MG63 (cell line): ENCODE measurements around the gene RSRC1. TPM values are rescaled to one million over a fixed set of nuclear protein-coding genes. Genes with fewer than 3 reads are reported as not detected.
"Not testable (repeated sequence)": the region's sequence is repeated elsewhere in the genome, so short reads cannot be mapped to it uniquely, and the experiment has no call there.

Source experiments
- DNase-seq: peaks from one replicate; pipeline ENCODE4 v3.0.0-alpha.2; 2020
- H3K27me3 ChIP-seq: fragments of 250-450 bp; sonication (Bioruptor Pico); 2 replicates; pipeline ENCODE4 v1.5.1; 2020; ENCODE audit warnings: mild to moderate bottlenecking, moderate library complexity
- H3K36me3 ChIP-seq: fragments of 250-450 bp; sonication (Bioruptor Pico); 2 replicates; pipeline ENCODE4 v1.5.1; 2020; ENCODE audit warnings: mild to moderate bottlenecking, moderate library complexity
- H3K4me3 ChIP-seq: fragments of 250-450 bp; sonication (Bioruptor Pico); 2 replicates; pipeline ENCODE4 v1.5.1; 2020; ENCODE audit warnings: mild to moderate bottlenecking, moderate library complexity
- H3K9me3 ChIP-seq: fragments of 250-450 bp; sonication (Bioruptor Pico); 2 replicates; pipeline ENCODE4 v1.5.1; 2020; ENCODE audit warnings: mild to moderate bottlenecking, moderate library complexity
- total RNA-seq: library from RNA; depleted of rRNA; stranded (reverse); fragments of >200 nt; shearing (Covaris generic); gene quantifications from 2 replicates; pipeline ENCODE4 v1.2.3, GENCODE V29; 2014; ENCODE audit warnings: low replicate concordance

The RSRC1 gene
- total RNA-seq, 1 experiment from 2014 or later, result 42.6 TPM

DNA sequence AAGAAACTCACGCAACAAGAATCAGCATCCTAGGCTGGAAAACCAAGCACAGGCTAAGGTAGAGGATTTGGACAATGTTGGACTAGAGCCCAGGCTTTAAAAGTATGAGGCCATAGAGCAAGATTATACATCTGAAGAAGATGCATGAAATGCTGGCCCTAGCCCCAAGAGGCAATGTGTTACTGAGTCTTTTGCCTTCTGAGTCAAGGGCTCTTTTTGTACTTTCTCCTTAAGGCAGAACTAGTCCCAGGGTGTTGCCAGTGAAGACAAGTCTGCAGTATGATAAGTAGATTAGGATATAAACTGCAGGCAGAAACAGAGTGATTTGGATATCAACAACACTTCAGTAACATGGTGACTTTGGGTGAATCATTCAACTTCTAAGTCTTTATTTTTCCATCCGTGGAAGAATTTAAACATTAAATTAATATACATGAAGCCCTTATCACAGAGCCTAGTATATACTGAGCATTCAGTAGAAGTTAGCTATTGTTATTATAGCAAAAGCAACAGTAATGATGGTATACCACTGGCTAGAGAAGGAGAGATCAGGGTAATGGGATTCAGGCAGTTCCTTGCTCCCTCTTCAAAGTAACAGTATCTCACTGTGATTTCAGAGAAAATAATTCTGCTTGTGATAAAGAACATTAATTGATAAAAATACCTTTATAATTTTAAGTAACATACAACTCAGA, 361.2 kb downstream of the RSRC1 start:
- DNase-seq, result peak; percentile 53
- H3K9me3 ChIP-seq, result no peaks in the 10 kb centered on the region
- no peak overlapping the region for H3K4me3 ChIP-seq
- no peaks in the 10 kb centered on the region for H3K27me3 ChIP-seq
- H3K36me3 ChIP-seq, result no peaks in the 10 kb centered on the region

DNA sequence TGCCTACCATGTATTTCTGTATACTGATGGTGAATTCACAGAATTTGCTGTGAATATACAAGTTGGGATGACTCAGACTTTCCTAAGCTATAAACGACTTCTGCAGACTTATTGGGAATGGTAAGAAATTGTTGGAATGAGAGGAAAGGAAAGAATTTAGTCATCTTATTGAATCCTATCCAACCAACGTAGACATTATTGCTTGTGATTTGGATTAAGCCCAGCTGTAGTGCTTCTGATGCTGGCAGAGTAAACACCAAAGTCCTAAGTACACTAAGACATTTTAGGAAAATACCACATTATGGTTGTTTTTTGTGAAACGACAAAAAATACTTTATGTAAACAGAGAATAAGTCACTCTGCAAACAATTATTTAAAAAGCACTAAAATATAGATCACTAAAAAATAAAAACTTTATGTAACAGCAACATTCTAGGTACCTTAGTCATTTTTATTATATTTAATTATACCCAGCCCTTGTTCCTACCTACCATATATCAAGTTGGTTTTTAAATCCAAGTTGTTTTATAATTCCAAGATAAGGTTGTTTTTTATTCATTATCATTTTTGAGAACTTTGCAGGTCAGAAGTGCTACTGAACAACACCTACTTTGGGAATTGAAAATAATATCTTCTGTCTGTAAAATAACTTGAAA, 361.9 kb downstream of the RSRC1 start:
- Histone ChIP-seq H3K36me3 (no peaks in the 10 kb centered on the region), H3K9me3 (no peaks in the 10 kb centered on the region), H3K27me3 (no peaks in the 10 kb centered on the region), H3K4me3 (no peak overlapping the region)
- peak; percentile 14 for DNase-seq

DNA sequence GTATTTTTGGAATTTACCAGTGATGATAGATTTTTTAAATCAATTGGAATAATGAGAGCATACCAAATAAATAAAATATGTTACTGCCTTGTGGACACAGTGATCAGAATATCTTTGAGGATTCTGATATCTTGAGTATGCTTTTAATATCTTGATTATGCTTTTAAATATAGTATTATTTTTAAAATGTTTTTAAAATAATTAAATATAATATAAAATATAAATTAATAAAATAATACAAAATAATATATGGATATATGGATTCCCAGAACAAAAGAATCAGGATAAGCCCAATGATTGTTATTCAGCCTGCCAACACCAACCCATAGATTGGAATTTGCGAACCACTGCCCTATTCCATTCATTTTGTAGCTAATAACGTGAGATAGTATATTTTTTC, 369.2 kb downstream of the RSRC1 start:
- no peaks in the 10 kb centered on the region for H3K36me3 ChIP-seq

DNA sequence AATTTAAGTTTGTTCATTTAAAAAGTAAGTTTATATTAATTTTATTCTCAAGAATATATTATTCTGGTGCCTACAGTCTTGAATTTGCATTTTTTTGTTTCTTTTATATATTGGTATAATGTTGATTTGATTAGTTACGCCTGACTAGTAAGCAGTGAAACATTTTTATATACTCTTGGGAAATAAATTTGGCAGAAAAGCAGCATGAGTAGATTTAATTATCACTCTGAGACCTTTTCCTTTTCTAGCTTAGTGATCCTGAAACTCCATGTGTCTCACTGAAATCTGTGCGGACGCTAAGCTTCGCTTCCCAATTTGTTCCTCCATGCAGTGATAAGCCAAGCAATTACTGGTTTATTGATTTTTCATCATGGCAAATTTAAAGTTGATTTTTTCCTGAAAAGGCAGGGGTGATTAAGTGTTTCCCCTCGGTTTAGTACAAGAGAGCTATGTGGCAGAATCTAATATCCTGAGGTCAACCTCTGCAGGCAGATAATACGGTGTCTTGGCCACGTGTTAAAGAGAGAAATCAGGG, 373.9 kb downstream of the RSRC1 start:
- Histone ChIP-seq H3K4me3 (no peak overlapping the region), H3K27me3 (no peaks in the 10 kb centered on the region), H3K9me3 (no peaks in the 10 kb centered on the region), H3K36me3 (no peaks in the 10 kb centered on the region)
- DNase-seq, result no peak

More for the DNA sequence above, 369.2 kb downstream of the RSRC1 start:
- Histone ChIP-seq H3K4me3 (no peak overlapping the region), H3K9me3 (no peaks in the 10 kb centered on the region), H3K27me3 (no peaks in the 10 kb centered on the region)
- no peak for DNase-seq

DNA sequence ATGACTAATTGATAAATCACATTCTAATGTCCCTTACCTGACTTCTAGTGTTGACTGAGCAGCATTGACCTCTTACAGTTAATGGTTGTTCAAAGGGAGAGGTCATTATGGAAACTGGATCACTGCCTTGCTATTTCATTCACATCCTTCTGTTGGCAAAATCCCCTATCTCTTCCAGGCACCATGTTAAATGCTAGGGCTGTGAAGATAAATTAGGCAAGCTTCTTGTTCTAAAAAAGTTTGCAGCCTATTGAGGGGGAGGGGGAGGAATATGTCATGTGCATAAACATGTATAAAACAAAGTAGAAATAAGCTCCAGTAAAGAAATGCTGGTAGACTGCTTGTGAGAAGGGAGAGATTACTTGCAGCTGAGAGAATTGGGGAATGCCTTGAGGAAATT, 376.3 kb downstream of the RSRC1 start:
- no peaks in the 10 kb centered on the region for H3K27me3 ChIP-seq
- DNase-seq, result no peak
- H3K4me3 ChIP-seq, result no peak overlapping the region
- H3K36me3 ChIP-seq, result no peaks in the 10 kb centered on the region
- no peaks in the 10 kb centered on the region for H3K9me3 ChIP-seq

DNA sequence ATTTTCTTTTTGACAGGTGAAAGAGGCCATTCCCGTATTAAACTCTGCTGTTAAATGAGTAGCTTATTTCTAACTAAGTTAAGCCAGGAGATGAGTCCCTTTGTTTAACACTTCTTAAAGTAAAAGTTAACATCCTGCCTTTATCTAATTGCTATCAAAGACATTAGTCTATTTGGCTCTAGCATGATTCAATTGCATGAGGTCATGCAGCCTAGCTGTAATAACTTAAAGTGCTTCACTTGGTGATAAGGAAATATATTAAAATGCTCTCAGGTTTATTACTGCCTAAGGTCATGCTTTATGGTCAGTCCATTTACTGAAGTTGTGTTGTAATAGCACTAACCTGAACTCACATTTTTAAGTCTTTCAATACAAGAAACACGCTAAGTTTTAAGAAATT, 378.8 kb downstream of the RSRC1 start:
- no peak overlapping the region for H3K4me3 ChIP-seq
- H3K9me3 ChIP-seq, result no peaks in the 10 kb centered on the region
- no peaks in the 10 kb centered on the region for H3K36me3 ChIP-seq
- DNase-seq, result no peak
- H3K27me3 ChIP-seq, result no peaks in the 10 kb centered on the region

DNA sequence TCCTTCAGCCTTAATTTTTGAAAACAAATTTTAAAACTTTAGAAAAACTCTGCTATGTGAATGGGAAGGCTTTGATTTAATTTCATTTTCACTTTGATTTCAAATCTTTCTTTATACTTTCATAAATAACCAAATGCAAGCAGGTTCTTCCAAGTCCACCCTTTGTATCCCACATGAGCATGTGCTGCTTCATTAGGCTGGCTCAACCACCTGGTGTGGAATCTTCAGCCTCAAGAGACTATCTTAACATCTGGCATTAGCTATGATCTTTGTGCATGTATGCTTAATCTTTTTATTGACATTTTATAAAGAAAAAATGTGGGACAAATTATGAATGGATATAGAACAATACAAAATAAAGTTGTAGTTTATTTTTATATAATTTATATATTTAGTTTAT, 379.3 kb downstream of the RSRC1 start:
- Histone ChIP-seq H3K27me3 (no peaks in the 10 kb centered on the region), H3K9me3 (no peaks in the 10 kb centered on the region), H3K4me3 (no peak overlapping the region), H3K36me3 (no peaks in the 10 kb centered on the region)
- DNase-seq, result no peak

DNA sequence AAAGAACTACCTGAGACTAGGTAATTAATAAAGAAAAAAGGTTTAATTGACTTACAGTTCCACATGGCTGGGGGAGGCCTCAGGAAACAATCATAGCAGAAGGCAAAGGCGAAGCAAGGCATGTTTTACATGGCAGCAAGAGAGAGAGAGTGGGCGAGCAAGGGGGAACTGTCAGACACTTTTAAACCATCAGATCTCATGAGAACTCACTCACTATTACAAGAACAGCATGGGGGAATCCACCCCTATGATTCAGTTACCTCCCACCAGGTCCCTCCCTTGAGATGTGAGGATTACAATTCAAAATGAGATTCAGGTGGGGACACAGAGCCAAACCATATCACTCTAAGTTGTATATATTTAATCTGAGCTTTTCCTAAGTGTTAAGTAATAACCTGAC, 382.1 kb downstream of the RSRC1 start:
- no peaks in the 10 kb centered on the region for H3K27me3 ChIP-seq
- no peaks in the 10 kb centered on the region for H3K9me3 ChIP-seq
- DNase-seq, result no peak
- no peak overlapping the region for H3K4me3 ChIP-seq
- H3K36me3 ChIP-seq, result no peaks in the 10 kb centered on the region

DNA sequence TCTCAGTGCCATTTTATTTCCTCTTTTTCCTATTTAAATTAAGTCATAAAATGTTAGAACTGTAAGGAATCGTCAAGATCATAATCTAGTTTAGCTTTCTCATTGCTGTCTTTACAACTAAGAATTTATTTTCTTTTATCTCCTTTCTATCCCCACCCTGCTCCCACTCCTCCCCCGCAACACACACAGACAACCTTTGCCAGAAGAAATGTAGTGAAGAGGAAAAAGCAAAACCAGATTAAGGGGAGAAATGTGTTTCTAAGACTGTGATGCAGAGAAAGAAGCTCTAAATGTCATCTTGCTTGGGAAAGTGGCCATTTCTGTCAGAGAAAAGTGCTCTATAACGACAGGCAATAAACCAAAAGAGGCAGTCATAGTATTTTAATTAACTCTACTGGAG, 382.8 kb downstream of the RSRC1 start:
- DNase-seq, result no peak
- H3K4me3 ChIP-seq, result no peak overlapping the region
- no peaks in the 10 kb centered on the region for H3K36me3 ChIP-seq
- no peaks in the 10 kb centered on the region for H3K27me3 ChIP-seq
- no peaks in the 10 kb centered on the region for H3K9me3 ChIP-seq

DNA sequence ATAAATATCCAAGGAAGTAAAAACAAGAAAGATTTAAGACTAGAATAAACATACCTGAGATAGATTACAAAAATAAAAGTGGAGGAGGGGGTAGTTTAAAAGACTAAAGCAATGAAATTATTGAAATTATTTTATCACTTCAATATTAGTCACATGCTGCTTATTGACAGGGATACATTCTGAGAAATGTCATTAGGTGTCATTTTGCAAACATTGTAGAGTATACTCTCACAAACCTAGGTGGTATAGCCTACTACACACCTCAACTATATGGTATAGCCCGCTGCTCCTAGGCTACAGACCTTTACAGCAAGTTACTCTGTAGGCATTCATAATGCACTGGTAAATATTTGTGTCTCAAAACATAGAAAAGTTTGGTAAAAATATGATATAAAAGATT, 384.0 kb downstream of the RSRC1 start:
- no peak overlapping the region for H3K4me3 ChIP-seq
- 0 out of 2 replicates have a peak, but pooled peaks cover 2% of the 10 kb centered on the region for H3K9me3 ChIP-seq
- no peaks in the 10 kb centered on the region for H3K36me3 ChIP-seq
- DNase-seq, result no peak
- H3K27me3 ChIP-seq, result no peaks in the 10 kb centered on the region

DNA sequence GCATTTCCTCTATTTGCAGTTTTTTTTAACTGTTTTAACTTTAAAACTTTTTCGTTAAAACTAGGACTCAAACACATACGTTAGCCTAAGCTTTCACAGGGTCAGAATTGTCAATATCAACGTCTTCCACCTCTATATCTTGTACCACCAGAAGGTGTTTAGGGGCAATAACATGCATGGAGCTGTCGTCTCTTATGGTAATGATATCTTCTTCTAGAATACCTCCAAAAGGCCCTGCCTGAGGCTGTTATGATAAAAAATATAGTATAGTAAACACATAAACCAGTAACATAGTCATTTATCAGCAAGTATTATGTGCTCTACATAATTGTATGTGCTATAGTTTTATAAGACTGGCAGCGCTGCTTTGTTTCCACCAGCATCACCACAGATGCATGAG, 384.8 kb downstream of the RSRC1 start:
- DNase-seq, result no peak
- H3K4me3 ChIP-seq, result no peak overlapping the region
- no peaks in the 10 kb centered on the region for H3K36me3 ChIP-seq
- 0 out of 2 replicates have a peak, but pooled peaks cover 2% of the 10 kb centered on the region for H3K9me3 ChIP-seq
- H3K27me3 ChIP-seq, result no peaks in the 10 kb centered on the region

DNA sequence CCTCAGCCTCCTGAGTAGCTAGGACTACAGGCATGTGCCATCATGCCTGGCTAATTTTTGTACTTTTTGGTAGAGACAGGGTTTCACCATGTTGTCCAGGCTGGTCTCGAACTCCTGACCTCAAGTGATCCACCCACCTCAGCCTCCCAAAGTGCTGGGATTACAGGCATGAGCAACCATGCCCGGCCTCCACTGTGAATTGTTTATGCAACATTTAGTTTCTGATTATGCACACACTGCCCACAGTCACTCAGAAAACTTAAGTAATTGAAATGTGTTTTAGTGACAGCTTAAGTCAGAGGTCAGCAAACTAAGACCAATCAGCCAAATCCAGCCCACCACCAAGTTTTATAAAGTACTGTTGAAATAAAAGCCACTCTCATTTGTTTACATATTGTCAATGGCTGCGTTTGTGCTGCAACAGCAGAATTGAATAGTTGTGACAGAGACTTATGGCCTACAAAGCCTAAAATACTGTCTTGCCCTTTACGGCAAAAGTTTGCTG, 385.6 kb downstream of the RSRC1 start:
- DNase-seq, H3K9me3 ChIP-seq, H3K27me3 ChIP-seq, H3K4me3 ChIP-seq, H3K36me3 ChIP-seq: not testable (repeated sequence)

DNA sequence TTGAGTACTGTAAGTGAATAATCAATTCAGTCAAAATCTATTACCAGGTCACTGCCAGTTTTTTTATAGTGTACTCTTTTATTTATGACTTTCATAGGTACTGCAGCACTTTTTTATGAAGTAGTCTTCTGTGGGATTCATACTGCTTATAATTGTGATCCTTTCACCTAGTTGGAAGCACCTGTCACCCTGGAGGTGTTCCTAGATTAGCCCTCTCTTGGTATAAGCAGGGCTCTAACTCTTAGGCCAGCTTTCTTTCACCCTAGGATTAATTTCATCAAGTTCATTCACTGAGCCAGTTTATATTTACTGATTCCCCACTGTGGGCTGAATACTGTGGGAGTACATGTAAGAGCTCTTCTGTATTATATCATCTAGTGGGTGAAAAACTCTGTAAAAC, 395.2 kb downstream of the RSRC1 start:
- Histone ChIP-seq H3K36me3 (no peaks in the 10 kb centered on the region), H3K27me3 (no peaks in the 10 kb centered on the region), H3K9me3 (peaks cover 4% of the 10 kb centered on the region), H3K4me3 (no peak overlapping the region)
- DNase-seq, result no peak

DNA sequence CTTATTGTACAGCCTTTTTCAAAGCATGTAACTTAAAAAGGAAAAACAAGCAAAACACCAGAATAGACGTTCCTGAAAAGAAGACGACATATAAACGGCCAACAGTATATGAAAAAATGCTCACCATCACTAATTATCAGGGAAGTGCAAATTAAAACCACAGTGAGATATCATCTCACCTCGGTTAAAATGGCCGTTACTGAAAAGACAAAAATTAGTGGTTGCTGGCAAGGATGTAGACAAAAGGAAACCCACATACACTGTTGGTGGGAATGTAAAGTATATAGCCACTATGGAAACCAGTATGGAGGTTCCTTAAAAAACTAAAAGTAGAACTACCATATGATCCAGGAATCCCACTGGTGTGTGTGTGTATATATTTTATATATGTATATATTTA, 396.6 kb downstream of the RSRC1 start:
- H3K27me3 ChIP-seq, result no peaks in the 10 kb centered on the region
- DNase-seq, result no peak

DNA sequence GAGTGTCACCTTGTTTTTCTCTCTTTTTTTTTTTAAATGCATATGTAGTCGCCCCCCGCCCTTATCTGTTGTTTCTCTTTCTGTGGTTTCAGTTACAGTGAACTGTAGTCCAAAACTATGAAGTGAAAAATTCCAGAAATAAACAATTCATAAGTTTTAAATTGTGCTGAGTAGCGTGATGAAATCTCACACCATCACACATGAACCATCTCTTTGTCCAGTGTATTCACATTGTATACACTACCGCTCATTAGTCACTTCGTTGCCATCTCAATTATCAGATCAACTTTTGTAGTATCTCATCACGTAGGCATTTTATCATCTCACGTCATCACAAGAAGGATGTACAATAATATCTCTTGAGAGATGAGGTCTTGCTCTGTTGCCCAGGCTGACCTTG, 398.6 kb downstream of the RSRC1 start:
- H3K27me3 ChIP-seq, result no peaks in the 10 kb centered on the region
- DNase-seq, result no peak
- H3K36me3 ChIP-seq, result no peaks in the 10 kb centered on the region
- no peak overlapping the region for H3K4me3 ChIP-seq
- peaks cover 7% of the 10 kb centered on the region for H3K9me3 ChIP-seq

More for the DNA sequence above, 396.6 kb downstream of the RSRC1 start:
- no peaks in the 10 kb centered on the region for H3K36me3 ChIP-seq
- peaks cover 6% of the 10 kb centered on the region for H3K9me3 ChIP-seq
- H3K4me3 ChIP-seq, result no peak overlapping the region

DNA sequence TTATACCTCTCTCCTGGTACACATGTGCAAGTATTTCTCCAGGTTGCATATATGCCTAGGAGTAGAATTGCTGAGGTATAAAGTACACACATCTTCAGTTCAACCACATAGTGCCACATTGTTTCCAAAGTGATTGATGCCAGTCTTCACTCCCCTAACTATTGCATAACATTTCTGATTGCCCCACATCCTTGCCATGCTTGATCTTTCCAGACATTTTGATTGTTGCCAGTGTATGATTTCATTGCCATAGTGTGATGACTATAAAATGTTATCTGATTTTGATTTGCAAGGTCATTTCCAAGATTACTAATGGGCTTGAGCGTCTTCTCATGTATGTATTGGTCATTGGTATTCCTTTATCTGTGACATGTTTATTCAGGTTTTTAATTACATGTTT, 400.0 kb downstream of the RSRC1 start:
- Histone ChIP-seq H3K9me3 (peaks cover 13% of the 10 kb centered on the region), H3K27me3 (no peaks in the 10 kb centered on the region), H3K36me3 (no peaks in the 10 kb centered on the region), H3K4me3 (no peak overlapping the region)
- DNase-seq, result no peak

DNA sequence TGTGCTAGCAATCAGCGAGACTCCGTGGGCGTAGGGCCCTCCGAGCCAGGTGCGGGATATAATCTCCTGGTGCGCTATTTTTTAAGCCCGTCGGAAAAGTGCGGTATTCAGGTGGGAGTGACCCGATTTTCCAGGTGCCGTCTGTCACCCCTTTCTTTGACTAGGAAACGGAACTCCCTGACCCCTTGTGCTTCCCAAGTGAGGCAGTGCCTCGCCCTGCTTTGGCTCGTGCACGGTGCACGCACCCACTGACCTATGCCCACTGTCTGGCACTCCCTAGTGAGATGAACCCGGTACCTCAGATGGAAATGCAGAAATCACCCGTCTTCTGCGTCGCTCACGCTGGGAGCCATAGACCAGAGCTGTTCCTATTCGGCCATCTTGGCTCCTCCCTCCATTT, 406.8 kb downstream of the RSRC1 start:
- not testable (repeated sequence) for DNase-seq, H3K27me3 ChIP-seq, H3K4me3 ChIP-seq, H3K36me3 ChIP-seq, H3K9me3 ChIP-seq

DNA sequence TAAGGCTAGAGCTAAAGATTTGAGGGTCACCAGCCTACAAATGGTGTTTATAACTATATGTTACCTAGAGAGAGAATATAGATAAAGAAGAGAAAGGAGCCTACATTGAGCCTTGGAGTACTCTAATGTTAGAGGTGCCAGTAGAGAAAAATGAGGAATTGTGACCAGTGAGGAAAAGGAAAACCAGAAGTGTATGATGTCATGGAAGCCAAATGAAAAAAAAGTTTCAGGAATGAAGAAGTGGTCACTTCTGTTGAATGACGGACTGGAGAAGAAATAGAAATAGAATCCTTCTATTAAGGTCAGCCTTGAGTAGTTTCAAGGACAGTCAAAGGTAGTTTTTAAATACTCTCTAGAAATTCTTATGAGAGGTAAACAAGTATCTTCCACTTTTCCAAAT, 409.9 kb downstream of the RSRC1 start:
- no peak for DNase-seq
- H3K9me3 ChIP-seq, result peaks cover 3% of the 10 kb centered on the region; the same call in 1 of the 2 replicates
- no peaks in the 10 kb centered on the region for H3K36me3 ChIP-seq
- H3K27me3 ChIP-seq, result no peaks in the 10 kb centered on the region
- no peak overlapping the region for H3K4me3 ChIP-seq
